ENCODE results near the gene PLPPR3. TPM values are rescaled to one million over a fixed set of nuclear protein-coding genes. Genes with fewer than 3 reads are reported as not detected.

The PLPPR3 gene
- total RNA-seq, 1 donor from 2014 or later: not detected

- H3K36me3 ChIP-seq: no peaks in the 10 kb centered on the region
- no peak overlapping the region for H3K4me3 ChIP-seq
- intact Hi-C loops (cut with DNase I): no loop called here
- no peak for TF ChIP-seq POLR2AphosphoS5 (IDR thresholded peaks at IDR 0.05; ENCODE audit: insufficient read depth in 1 of 2, low read depth in 1 of 2)
- no peak for TF ChIP-seq POLR2A (IDR thresholded peaks at IDR 0.05)
- TF ChIP-seq, protein P1, sequence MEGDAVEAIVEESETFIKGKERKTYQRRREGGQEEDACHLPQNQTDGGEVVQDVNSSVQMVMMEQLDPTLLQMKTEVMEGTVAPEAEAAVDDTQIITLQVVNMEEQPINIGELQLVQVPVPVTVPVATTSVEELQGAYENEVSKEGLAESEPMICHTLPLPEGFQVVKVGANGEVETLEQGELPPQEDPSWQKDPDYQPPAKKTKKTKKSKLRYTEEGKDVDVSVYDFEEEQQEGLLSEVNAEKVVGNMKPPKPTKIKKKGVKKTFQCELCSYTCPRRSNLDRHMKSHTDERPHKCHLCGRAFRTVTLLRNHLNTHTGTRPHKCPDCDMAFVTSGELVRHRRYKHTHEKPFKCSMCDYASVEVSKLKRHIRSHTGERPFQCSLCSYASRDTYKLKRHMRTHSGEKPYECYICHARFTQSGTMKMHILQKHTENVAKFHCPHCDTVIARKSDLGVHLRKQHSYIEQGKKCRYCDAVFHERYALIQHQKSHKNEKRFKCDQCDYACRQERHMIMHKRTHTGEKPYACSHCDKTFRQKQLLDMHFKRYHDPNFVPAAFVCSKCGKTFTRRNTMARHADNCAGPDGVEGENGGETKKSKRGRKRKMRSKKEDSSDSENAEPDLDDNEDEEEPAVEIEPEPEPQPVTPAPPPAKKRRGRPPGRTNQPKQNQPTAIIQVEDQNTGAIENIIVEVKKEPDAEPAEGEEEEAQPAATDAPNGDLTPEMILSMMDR (IDR thresholded peaks at IDR 0.05): no peak
- no peaks in the 10 kb centered on the region for H3K9me3 ChIP-seq
- H3K27ac ChIP-seq: no peak overlapping the region
- no peak for DNase-seq (ENCODE audit: extremely low spot score in 2 of 2)
- H3K4me1 ChIP-seq: no peaks in the 10 kb centered on the region
- no peaks in the 10 kb centered on the region for H3K27me3 ChIP-seq
These were observed 12.5 kb upstream of the PLPPR3 start for GRCh38 chr19:834216-834615.

DNA sequence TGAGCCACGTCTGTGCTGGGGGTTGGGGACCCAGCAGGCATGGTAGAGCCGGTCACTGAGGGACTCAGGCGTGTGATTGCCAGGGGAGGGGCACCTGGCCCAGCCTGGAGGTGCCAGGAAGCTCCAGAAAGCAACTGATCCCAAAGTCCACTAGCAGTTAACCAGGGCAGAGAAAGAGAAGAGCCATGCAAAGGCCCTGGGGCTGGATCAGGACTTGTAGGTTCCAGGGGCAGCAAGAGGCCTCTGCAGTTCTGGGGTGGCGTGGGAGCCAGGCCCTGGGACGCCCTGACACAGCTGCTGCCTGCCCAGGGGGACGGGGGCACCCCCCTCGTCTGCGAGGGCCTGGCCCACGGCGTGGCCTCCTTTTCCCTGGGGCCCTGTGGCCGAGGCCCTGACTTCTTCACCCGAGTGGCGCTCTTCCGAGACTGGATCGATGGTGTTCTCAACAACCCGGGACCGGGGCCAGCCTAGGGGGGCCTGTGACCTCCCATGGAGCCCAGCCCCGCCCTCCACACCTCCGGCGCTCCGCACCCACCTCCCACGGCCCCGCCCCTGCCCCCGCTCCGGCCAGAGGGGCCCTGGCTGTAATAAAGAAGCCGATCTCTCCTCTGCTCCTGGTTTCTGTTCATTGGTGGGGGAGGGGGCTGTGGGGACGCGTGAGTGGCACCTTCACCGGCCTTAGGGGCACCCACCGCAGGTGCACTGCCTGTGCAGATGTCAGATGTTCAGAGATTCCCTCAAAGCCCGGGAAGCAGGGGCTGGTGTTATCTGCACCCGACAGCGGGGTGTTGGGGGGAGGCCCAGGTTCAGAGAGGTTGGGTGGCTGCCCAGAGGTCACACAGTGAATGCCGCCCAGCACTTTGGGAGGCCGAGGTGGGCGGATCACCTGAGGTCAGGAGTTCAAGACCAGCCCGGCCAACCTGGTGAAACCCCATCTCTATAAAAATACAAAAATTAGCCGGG is 9.9 kb upstream of the PLPPR3 start:
- no peaks in the 10 kb centered on the region for H3K36me3 ChIP-seq
- H3K27ac ChIP-seq: no peak overlapping the region
- no peak for DNase-seq (ENCODE audit: extremely low spot score in 2 of 2)
- intact Hi-C loops (cut with DNase I): no loop called here
- H3K27me3 ChIP-seq: no peaks in the 10 kb centered on the region
- H3K9me3 ChIP-seq: no peaks in the 10 kb centered on the region
- no peak overlapping the region for H3K4me3 ChIP-seq
- no peaks in the 10 kb centered on the region for H3K4me1 ChIP-seq
- TF ChIP-seq POLR2AphosphoS5 (IDR thresholded peaks at IDR 0.05; ENCODE audit: insufficient read depth in 1 of 2, low read depth in 1 of 2): no peak
- no peak for TF ChIP-seq POLR2A (IDR thresholded peaks at IDR 0.05)
- TF ChIP-seq, protein P1 (IDR thresholded peaks at IDR 0.05): no peak

DNA sequence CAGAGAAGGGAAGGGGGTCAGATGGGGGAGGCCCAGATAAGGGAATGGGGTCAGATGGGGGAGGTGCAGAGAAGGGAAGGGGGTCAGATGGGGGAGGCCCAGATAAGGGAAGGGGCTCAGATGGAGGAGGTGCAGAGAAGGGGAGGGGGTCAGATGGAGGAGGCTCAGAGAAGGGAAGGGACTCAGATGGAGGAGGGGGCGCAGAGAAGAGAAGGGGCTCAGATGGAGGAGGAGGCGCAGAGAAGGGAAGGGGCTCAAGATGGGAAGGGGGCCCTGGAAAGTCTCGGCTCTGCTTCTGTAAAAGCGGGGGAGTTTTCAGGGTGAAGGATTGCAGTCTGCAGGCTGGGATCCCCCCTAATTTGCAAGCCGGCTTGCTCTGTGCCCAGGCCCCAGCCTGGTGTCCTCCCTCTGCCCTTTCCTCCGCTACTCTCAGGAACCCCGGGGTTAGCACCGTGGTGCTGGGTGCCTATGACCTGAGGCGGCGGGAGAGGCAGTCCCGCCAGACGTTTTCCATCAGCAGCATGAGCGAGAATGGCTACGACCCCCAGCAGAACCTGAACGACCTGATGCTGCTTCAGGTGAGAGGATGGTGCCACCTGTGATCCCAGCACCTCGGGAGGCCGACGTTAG is 7.5 kb upstream of the PLPPR3 start:
- Histone ChIP-seq H3K9me3 (no peaks in the 10 kb centered on the region), H3K27ac (no peak overlapping the region), H3K4me1 (no peaks in the 10 kb centered on the region), H3K4me3 (no peak overlapping the region), H3K27me3 (no peaks in the 10 kb centered on the region), H3K36me3 (no peaks in the 10 kb centered on the region)
- no peak for DNase-seq (ENCODE audit: extremely low spot score in 2 of 2)
- TF ChIP-seq, protein P1 (IDR thresholded peaks at IDR 0.05): no peak
- intact Hi-C loops (cut with DNase I): no loop called here

DNA sequence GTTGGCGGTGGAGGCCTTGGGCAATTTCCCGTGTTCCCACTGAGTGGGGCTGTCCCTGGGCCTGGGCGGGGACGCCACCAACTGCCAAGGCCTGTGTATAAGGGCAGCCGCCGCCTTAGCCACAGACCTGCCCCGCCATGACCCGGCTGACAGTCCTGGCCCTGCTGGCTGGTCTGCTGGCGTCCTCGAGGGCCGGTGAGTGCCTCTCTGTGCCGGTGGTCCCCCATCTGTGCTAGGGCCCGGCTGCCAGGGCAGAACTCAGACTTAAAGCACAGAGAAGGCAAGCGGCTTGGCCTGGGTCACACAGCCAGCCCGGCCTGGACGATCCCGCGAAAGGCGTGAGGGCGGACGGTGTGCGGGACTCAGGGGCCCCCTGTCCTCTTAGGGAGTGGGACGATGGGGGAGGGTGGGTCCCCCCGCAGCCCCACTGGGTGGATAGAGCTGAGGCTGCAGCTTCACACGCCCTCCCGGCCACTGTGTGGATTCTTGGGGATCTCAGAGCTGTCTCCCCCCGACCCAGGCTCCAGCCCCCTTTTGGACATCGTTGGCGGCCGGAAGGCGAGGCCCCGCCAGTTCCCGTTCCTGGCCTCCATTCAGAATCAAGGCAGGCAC is 6.1 kb upstream of the PLPPR3 start, which contains the start of gene AZU1:
TSS of gene AZU1 (plus strand) at position 128 of the 612 bp plus-strand sequence. CDS start at position 138, 10 bp downstream.
- Histone ChIP-seq H3K4me1 (no peaks in the 10 kb centered on the region), H3K36me3 (no peaks in the 10 kb centered on the region), H3K27me3 (peaks cover 1% of the 10 kb centered on the region), H3K27ac (no peak within 1 kb of the TSS), H3K9me3 (no peaks in the 10 kb centered on the region), H3K4me3 (no peak within 1 kb of the TSS)
- TF ChIP-seq POLR2A (IDR thresholded peaks at IDR 0.05): no peak
- TF ChIP-seq, protein P1 (IDR thresholded peaks at IDR 0.05): no peak
- no peak for TF ChIP-seq POLR2AphosphoS5 (IDR thresholded peaks at IDR 0.05; ENCODE audit: insufficient read depth in 1 of 2, low read depth in 1 of 2)
- no peak for DNase-seq (ENCODE audit: extremely low spot score in 2 of 2)
- intact Hi-C loops (cut with DNase I): no loop called here

All from vagina (tissue), 2 donors.